GM12873 (cell line): Measurements from ENCODE around the gene CUX1.

Experiments used
- TF ChIP-seq, protein P1 (sequence below): IDR thresholded peaks from 2 replicates; pipeline ENCODE4 v1.5.1; 2012; ENCODE audit warnings: low read depth, mild to moderate bottlenecking, moderate library complexity, low read length, control low read depth; ENCODE audit not compliant: insufficient read depth; ENCODE audit errors: missing control alignments

Gene CUX1

GRCh38 chr7:102318482-102318971, 501.1 kb downstream of the CUX1 start:
- TF ChIP-seq, protein P1, sequence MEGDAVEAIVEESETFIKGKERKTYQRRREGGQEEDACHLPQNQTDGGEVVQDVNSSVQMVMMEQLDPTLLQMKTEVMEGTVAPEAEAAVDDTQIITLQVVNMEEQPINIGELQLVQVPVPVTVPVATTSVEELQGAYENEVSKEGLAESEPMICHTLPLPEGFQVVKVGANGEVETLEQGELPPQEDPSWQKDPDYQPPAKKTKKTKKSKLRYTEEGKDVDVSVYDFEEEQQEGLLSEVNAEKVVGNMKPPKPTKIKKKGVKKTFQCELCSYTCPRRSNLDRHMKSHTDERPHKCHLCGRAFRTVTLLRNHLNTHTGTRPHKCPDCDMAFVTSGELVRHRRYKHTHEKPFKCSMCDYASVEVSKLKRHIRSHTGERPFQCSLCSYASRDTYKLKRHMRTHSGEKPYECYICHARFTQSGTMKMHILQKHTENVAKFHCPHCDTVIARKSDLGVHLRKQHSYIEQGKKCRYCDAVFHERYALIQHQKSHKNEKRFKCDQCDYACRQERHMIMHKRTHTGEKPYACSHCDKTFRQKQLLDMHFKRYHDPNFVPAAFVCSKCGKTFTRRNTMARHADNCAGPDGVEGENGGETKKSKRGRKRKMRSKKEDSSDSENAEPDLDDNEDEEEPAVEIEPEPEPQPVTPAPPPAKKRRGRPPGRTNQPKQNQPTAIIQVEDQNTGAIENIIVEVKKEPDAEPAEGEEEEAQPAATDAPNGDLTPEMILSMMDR, result no peak

- TF ChIP-seq, protein P1, result no peak
These were observed 502.2 kb downstream of the CUX1 start for GRCh38 chr7:102319671-102320070.

DNA sequence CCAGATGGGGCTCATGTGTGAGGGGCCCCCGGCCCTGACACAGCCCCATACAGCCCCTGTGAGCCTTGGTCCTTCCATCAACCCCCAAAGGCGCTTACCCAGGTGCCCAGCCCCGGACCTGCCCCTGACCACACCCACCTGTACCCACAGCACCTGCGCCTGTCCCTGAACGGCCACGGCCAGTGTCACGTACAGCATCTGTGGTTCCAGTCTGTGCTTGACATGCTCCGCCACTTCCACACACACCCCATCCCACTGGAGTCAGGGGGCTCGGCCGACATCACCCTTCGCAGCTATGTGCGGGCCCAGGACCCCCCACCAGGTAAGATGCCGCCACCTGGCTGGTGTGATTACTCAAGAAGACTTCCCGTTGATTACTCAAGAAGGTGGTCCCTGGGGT, 502.8 kb downstream of the CUX1 start:
- TF ChIP-seq, protein P1, result no peak

DNA sequence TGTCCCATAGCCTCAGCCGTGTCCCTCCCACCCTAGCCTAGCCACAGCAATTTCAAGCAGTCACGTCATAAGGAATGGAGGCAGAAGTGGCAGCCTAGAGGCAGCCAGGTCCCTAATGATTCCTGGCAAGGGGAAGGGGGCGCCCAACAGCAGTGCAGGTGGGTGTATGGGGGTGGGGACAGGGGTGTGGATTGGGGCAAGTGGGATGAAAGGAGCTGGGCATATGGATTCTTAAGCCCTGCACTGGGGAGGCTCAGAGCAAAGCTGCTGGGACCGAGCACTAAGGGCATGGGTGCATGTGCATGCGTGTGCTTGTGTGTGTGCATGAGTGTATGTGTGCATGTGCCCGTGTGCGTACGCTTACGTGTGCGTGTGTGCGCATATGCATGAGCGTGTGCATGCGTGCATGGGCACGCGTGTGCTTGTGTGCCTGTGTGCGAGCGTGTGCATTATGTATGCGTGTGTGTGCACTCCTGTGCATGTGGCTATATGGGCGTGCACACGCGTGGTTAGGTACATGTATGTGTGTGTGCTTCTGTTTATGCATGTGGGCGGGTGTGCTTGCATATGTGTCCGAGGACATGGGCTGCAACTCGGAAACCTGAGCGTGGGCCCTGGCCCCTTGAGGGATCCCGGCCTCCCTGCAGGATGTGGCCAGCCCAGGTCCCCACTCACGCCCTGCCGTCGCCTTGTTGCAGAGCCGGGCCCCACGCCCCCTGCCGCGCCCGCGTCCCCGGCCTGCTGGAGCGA, 503.4 kb downstream of the CUX1 start:
- TF ChIP-seq, protein P1, result no peak

DNA sequence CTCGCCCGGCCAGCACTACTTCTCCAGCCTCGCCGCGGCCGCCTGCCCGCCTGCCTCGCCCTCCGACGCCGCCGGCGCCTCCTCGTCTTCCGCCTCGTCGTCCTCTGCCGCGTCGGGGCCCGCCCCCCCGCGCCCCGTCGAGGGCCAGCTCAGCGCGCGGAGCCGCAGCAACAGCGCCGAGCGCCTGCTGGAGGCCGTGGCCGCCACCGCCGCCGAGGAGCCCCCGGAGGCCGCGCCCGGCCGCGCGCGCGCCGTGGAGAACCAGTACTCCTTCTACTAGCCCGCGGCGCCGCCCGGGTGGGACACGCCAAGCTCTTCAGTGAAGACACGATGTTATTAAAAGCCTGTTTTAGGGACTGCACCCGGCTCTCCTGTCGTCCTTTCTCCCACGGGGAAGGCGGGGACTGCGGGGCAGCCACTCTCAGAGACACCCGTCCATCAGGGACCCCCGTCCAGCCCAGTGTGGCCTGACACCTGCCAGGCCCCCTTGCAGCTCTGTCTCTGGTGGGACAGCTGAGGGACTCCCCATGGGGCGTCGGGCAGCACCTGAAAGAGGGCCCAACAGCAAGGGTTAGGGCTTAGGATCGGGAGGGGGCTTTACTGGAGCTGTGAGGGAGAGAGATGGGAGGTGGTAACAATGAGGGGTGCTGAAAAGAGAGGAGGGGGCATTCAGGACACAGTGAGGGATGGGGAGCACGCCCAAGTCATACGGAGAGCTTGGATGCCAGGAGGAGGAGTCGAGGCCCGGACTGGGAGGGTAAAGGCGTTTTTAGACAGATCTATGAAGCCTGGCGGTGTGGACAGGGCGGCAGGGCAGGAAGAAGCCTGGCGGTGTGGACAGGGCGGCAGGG, 504.1 kb downstream of the CUX1 start:
- TF ChIP-seq, protein P1, result no peak

DNA sequence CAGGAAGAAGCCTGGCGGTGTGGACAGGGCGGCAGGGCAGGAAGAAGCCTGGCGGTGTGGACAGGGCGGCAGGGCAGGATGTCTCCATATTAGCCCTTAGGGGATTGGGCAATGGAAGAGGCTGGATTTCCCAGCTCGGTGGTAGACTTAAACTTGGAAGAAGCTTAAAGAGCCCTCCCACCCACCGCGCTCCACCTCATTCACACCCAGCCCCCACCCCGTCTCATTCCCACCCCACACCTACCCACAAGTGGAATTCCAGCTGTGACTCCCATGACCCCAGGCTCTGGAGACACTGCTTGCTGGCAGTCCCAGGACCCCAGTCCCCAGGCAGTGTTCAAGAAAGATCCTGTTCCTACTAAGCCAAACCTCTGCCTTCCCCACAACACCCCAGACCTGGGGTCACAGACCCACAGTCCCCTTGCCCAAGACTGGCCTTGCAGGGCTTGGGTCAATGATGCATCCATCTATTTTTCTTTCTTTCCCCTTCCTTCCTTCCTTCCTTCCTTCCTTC, 504.8 kb downstream of the CUX1 start:
- TF ChIP-seq, protein P1, result no peak

GRCh38 chr7:102323914-102324195, 506.4 kb downstream of the CUX1 start:
- TF ChIP-seq, protein P1, result no peak
